ENCODE data around the gene DCHS2.

The DCHS2 gene, protein sequence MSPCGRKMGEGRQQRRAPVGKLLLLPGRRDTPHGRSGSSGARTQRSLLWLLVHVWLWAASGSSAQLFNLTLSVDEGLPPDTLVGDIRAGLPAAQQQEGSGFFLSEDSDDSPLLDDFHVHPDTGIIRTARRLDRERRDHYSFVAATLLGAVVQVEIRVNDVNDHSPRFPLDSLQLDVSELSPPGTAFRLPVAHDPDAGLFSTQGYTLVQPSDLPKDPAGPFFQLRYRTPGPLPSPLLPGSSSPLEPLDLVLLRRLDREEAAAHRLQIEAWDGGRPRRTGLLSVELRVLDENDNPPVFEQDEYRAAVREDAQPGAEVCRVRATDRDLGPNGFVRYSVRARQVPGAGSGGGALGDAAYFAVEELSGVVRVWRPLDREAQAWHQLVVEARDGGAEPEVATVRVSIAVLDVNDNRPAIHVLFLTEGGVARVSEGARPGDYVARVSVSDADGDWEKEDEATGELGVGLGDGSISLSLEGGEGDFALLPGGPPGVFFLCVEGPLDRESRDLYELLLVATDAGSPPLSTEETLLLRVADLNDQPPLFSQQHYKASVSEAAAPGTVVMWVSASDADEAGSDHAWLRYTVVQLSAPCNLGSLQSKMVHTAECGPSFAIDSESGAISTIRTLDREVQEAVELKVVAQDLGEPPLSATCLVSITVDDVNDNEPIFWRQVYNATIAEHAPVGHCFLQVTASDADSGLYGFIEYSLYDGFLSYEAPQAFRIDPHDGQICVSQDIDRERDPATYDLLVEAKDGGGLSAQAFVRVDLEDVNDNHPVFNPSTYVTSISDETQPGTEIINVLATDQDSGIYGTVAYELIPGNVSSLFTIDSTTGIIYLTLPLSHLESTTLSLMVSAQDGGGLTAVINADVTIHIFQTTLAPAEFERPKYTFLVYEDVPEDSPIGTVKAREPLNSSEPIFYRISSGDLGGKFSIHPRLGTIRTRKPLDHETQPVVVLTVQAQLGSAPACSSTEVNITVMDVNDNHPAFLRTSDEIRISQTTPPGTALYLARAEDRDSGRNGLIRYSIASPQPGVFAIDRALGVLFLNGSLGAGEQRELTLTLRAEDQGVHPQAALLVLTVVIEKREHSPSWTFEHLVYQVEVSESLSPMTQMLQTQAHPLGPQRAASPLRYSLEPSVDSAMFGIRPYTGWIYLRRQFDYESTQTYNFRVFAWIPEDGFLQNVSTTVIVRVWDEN (N-terminal part only)

DNA sequence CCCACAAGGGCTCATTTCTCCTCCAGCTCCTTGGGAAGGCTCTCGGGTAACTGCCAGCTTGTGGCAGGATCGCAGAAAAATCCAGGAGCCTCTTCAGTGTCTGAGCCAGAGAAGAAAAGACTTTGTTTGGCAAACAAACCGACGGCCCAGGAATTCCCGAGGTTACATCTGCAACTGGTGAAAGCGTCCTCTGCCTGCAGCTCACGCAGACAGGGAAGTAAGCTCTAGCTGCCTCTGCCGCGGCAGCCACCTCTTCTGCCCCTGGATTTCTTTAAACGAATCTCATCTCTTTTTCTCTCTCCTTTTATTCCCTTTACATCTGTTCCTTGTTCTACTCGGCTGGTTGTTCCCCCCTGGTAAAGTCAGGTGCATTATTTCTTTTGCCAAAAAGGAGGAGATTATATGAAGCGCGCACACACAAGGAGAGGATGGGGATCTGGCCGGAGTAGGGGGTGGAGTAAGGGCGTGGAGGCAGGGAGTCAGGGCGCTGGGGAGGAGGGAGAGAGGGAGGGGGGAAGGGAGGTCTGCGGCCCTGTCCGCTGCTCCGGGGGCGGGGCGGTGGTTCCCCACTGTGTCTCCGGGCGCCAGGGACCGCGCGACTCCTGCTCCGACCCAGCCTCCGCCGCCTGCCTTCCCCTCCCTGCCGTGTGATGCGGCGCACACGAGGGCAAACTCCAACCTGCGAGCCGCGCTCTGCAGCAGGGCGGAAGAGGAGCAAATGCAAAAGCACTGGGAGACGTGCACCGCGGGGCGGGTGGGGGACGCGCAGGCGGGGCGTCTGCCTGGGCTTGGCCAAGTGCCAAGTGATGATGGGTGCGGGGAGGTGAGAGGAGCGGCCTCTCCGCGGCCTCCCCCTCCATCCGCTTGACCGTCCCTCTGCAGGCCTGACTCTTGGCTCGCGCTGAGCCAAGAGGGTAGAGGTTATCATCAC lies at the start of gene DCHS2:
TSS of gene DCHS2 (minus strand) at position 459 of the 931 bp plus-strand sequence. CDS start at position 15, 444 bp downstream.
- no peak for DNase-seq (ENCODE audit: low read depth)
- no peak within 1 kb of the TSS for H3K4me3 ChIP-seq (ENCODE audit: low read depth, low read length)
- TF ChIP-seq, protein P1, sequence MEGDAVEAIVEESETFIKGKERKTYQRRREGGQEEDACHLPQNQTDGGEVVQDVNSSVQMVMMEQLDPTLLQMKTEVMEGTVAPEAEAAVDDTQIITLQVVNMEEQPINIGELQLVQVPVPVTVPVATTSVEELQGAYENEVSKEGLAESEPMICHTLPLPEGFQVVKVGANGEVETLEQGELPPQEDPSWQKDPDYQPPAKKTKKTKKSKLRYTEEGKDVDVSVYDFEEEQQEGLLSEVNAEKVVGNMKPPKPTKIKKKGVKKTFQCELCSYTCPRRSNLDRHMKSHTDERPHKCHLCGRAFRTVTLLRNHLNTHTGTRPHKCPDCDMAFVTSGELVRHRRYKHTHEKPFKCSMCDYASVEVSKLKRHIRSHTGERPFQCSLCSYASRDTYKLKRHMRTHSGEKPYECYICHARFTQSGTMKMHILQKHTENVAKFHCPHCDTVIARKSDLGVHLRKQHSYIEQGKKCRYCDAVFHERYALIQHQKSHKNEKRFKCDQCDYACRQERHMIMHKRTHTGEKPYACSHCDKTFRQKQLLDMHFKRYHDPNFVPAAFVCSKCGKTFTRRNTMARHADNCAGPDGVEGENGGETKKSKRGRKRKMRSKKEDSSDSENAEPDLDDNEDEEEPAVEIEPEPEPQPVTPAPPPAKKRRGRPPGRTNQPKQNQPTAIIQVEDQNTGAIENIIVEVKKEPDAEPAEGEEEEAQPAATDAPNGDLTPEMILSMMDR (IDR thresholded peaks at IDR 0.05; ENCODE audit: low read depth, low read length, missing control alignments), result no peak

DNA sequence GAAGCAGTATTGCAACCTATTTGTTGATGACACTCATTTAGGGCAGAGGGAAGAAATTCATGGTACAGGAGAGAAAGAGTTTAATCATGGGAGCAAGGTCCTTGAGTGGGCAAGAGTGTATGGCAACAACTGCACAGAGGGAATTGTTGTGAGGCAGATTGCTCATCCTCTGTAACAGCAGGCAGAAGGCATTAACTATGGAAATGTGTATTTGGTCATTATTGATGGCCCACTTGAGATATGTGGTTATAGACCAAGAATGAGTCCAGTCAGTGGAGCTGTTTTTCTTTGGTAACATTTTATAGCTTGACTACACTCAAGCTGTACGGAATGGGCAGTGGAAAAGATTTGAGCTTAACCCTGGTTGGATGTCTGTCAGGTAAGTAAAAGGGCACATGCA lies 42.7 kb upstream of the DCHS2 start:
- no peak for DNase-seq (ENCODE audit: low read depth)
- no peak overlapping the region for H3K4me3 ChIP-seq (ENCODE audit: low read depth, low read length)
- TF ChIP-seq, protein P1 (IDR thresholded peaks at IDR 0.05; ENCODE audit: low read depth, low read length, missing control alignments), result no peak

DNA sequence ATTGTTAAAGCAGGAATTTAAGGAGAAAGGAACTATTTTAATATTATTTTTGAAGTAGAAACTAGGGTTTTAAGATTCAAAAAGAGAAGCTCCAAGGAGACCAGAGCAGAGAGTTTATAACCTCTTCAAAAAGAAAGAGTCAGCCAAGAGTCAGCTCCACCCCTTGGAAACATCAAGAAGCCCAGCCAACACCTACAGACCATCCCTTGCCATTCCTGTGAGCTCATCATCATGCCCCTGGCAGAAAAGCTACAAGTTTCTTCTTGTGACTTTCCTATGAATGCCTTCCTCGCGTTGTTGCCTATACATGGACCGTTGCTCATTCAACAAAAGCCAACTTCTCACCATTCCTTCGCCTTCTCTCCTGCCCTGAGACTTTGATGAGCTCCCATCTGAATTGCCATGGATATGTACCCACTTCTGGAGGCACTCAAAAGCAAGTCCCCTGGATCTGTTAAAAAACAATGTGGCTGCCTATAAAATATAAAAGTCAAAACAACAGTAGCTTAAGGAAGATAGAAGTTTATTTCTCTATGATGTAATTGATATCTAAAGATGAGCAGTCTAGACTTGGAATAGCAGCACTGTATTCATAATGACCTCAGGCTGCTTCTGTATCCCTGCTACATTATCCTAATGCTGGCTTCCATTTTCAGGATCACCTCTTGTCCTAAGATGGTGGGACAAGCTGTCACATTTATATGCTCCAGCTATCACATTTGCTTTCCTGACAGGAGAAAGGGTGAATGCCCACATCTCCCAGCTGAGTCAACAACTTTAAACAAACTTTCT lies 38.3 kb upstream of the DCHS2 start:
- TF ChIP-seq, protein P1 (IDR thresholded peaks at IDR 0.05; ENCODE audit: low read depth, low read length, missing control alignments), result no peak
- H3K4me3 ChIP-seq (ENCODE audit: low read depth, low read length), result no peak overlapping the region
- DNase-seq (ENCODE audit: low read depth), result no peak

DNA sequence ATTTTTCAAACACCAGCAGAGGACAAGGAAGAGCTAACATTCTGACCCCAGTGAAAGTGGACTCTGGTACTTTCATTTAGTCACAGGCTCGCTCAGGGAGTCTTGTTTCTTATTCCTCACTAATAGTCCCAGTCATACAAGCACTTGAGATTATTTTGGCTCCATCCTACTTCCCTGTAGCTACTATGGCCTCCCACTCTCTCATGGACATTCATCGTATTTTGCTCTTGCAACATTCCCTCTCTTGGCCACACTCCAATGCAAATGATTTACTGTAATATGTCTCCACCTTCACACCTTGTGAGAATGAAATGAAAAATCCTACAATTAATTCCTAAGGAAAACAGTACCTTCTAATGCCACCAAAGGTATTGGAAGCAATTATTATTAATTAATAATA lies 37.3 kb upstream of the DCHS2 start:
- TF ChIP-seq, protein P1 (IDR thresholded peaks at IDR 0.05; ENCODE audit: low read depth, low read length, missing control alignments), result no peak
- no peak for DNase-seq (ENCODE audit: low read depth)
- no peak overlapping the region for H3K4me3 ChIP-seq (ENCODE audit: low read depth, low read length)

DNA sequence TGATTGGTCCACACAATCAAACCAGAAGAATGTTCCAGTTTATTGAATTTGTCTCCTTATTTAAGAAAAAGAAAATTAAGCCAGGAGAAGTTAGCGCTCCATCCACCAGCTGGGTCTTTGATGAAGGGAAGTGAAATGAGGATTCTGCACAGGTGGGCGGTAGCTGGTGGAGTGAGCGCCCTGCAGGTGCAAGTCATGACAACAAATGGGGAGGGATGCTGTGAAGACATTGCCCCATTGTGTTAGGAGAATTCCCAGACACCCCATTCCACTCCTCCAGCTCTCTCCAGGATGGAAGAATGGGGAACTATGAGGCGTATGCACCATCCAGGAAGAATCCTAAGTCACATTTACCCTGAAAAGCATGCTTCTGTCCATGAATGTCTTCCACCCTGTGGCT lies 35.7 kb upstream of the DCHS2 start:
- TF ChIP-seq, protein P1 (IDR thresholded peaks at IDR 0.05; ENCODE audit: low read depth, low read length, missing control alignments), result no peak
- H3K4me3 ChIP-seq (ENCODE audit: low read depth, low read length), result no peak overlapping the region
- DNase-seq (ENCODE audit: low read depth), result no peak

Measured in GM12864 (cell line).